H1 (cell line): ENCODE data around the gene PRKAG1. TPM values are rescaled to one million over a fixed set of nuclear protein-coding genes. Genes with fewer than 3 reads are reported as not detected.

Experiments used
- CTCF ChIA-PET: fragments of 300-600 bp; sonication (Branson Sonifier 250); formaldehyde crosslinking; loops from one replicate; lab custom pipeline; 2021; ENCODE audit not compliant: partially characterized antibody; lab: Charles Lee
- POLR2A ChIA-PET: fragments of 300-600 bp; sonication (Branson Sonifier 250); formaldehyde crosslinking; loops from one replicate; lab custom pipeline; 2021; ENCODE audit warnings: inconsistent platforms; ENCODE audit not compliant: partially characterized antibody; lab: Charles Lee
- DNase-seq, 2 experiments: peaks; one replicate each; pipeline versions ENCODE4 v3.0.0 to v3.0.0-alpha.2; 2010 to 2022; ENCODE audit warnings: low spot score in 2 of 2, low read depth in 1 of 2, mixed read lengths in 1 of 2
- FAIRE-seq: peaks from 2 replicates; lab custom pipeline; 2011; peaks lifted over from hg19 to GRCh38; lab: Jason Lieb, UNC
- H2AFZ ChIP-seq: 2 replicates; pipeline ENCODE4 v1.8.1; 2012; ENCODE audit warnings: low read length, inconsistent platforms
- H2AK5ac ChIP-seq: 2 replicates; pipeline ENCODE4 v1.6.1; 2013; ENCODE audit warnings: low read depth, low read length
- H2BK120ac ChIP-seq: replicated peaks from 2 replicates; pipeline ENCODE3; 2013; ENCODE audit warnings: low read depth, low read length, inconsistent platforms
- H2BK12ac ChIP-seq: 2 replicates; pipeline ENCODE4 v1.6.1; 2013; ENCODE audit warnings: low read depth, low read length
- H2BK15ac ChIP-seq: 2 replicates; pipeline ENCODE4 v1.6.1; 2013; ENCODE audit warnings: low read length
- H2BK20ac ChIP-seq: 2 replicates; pipeline ENCODE4 v1.6.1; 2013; ENCODE audit warnings: low read length
- H2BK5ac ChIP-seq: 2 replicates; pipeline ENCODE4 v1.6.1; 2013; ENCODE audit warnings: low read depth, low read length
- H3K14ac ChIP-seq: 2 replicates; pipeline ENCODE4 v1.6.1; 2013; ENCODE audit warnings: inconsistent platforms; ENCODE audit not compliant: insufficient read length
- H3K18ac ChIP-seq: 2 replicates; pipeline ENCODE4 v1.6.1; 2013; ENCODE audit warnings: low read length; ENCODE audit errors: extremely low read depth
- H3K23ac ChIP-seq: 2 replicates; pipeline ENCODE4 v1.6.1; 2013; ENCODE audit warnings: inconsistent platforms; ENCODE audit not compliant: insufficient read length
- H3K23me2 ChIP-seq: 2 replicates; pipeline ENCODE4 v1.6.1; 2013; ENCODE audit warnings: low read depth, low read length
- H3K27ac ChIP-seq: 2 replicates; pipeline ENCODE4 v1.6.1; 2011; ENCODE audit warnings: low read depth, low read length, inconsistent platforms
- H3K27me3 ChIP-seq, 4 experiments: replicated peaks in 1 of 4; 1 replicate in 1 of 4; 2 replicates in 3 of 4; pipeline versions ENCODE4 v1.6.1 to v1.8.1; 2011 to 2013; ENCODE audit warnings: low read length in 3 of 4, mild to moderate bottlenecking in 3 of 4, inconsistent platforms in 2 of 4, mixed read lengths in 2 of 4, moderate library complexity in 1 of 4; ENCODE audit not compliant: control insufficient read depth in 3 of 4, insufficient read depth in 3 of 4; ENCODE audit errors: extremely low read depth in 1 of 4
- H3K36me3 ChIP-seq, 4 experiments: 2 replicates each; pipeline versions ENCODE4 v1.6.1 to v1.8.1; 2011 to 2013; ENCODE audit warnings: mild to moderate bottlenecking in 4 of 4, low read length in 3 of 4, moderate library complexity in 2 of 4, control low read depth in 1 of 4, inconsistent platforms in 1 of 4; ENCODE audit not compliant: insufficient read depth in 4 of 4, control insufficient read depth in 2 of 4
- H3K4ac ChIP-seq: replicated peaks from 2 replicates; pipeline ENCODE3; 2013; ENCODE audit warnings: low read length, low read depth, mixed read lengths, inconsistent platforms; ENCODE audit not compliant: insufficient read length
- H3K4me1 ChIP-seq, 4 experiments: replicated peaks in 1 of 4; 1 replicate in 1 of 4; 2 replicates in 3 of 4; pipeline versions ENCODE4 v1.6.1 to v1.8.1; 2011 to 2013; ENCODE audit warnings: low read length in 3 of 4, inconsistent platforms in 2 of 4, mixed read lengths in 1 of 4; ENCODE audit not compliant: insufficient read depth in 4 of 4, control insufficient read depth in 3 of 4
- H3K4me2 ChIP-seq, 2 experiments: 2 replicates each; pipeline versions ENCODE4 v1.6.1 to v1.8.1; 2011 to 2013; ENCODE audit warnings: low read depth in 2 of 2, low read length in 2 of 2, control low read depth in 1 of 2, inconsistent platforms in 1 of 2, mild to moderate bottlenecking in 1 of 2; ENCODE audit not compliant: insufficient read depth in 1 of 2
- H3K4me3 ChIP-seq, 4 experiments: fragments of 200-600, 300-600 bp in 1 of 4; sonication (generic), shearing (Covaris generic), sonication (Bioruptor Twin) in 1 of 4; 2 replicates each; pipeline versions ENCODE4 v1.5.1 to v1.8.1; 2011 to 2016; ENCODE audit warnings: low read length in 4 of 4, low read depth in 3 of 4, control low read depth in 2 of 4, inconsistent platforms in 2 of 4, mild to moderate bottlenecking in 2 of 4, mixed read lengths in 1 of 4, moderate library complexity in 1 of 4; ENCODE audit not compliant: insufficient read depth in 2 of 4; ENCODE audit errors: extremely low read depth in 1 of 4
- H3K56ac ChIP-seq: replicated peaks from 2 replicates; pipeline ENCODE3; 2013; ENCODE audit warnings: low read depth, mild to moderate bottlenecking, mixed read lengths, low read length, inconsistent platforms; ENCODE audit not compliant: insufficient read length
- H3K79me1 ChIP-seq: 2 replicates; pipeline ENCODE4 v1.6.1; 2013; ENCODE audit warnings: low read depth, low read length, control low read depth
- H3K79me2 ChIP-seq, 2 experiments: 2 replicates each; pipeline versions ENCODE4 v1.6.1 to v1.8.1; 2012 to 2013; ENCODE audit warnings: low read length in 2 of 2, mild to moderate bottlenecking in 2 of 2, inconsistent platforms in 1 of 2; ENCODE audit not compliant: insufficient read depth in 2 of 2, control insufficient read depth in 1 of 2
- H3K9ac ChIP-seq, 4 experiments: replicated peaks in 1 of 4; 1 replicate in 1 of 4; 2 replicates in 3 of 4; pipeline versions ENCODE4 v1.6.1 to v1.8.1; 2011 to 2013; ENCODE audit warnings: low read depth in 3 of 4, low read length in 3 of 4, control low read depth in 2 of 4, mild to moderate bottlenecking in 2 of 4, moderate library complexity in 2 of 4, inconsistent platforms in 1 of 4; ENCODE audit errors: extremely low read depth in 1 of 4
- H3K9me3 ChIP-seq, 2 experiments: 2 replicates each; pipeline versions ENCODE4 v1.6.1 to v1.8.1; 2012 to 2013; ENCODE audit warnings: mild to moderate bottlenecking in 2 of 2, moderate library complexity in 2 of 2, control low read depth in 1 of 2, inconsistent platforms in 1 of 2, low read depth in 1 of 2, low read length in 1 of 2, mixed read lengths in 1 of 2; ENCODE audit not compliant: insufficient read depth in 2 of 2
- H4K20me1 ChIP-seq, 2 experiments: replicated peaks in 1 of 2; 2 replicates each; pipeline versions ENCODE3 to v1.8.1; 2011 to 2013; ENCODE audit warnings: inconsistent platforms in 2 of 2, low read length in 2 of 2, mild to moderate bottlenecking in 1 of 2; ENCODE audit not compliant: insufficient read depth in 2 of 2, control insufficient read depth in 1 of 2
- H4K5ac ChIP-seq: 2 replicates; pipeline ENCODE4 v1.6.1; 2013; ENCODE audit warnings: low read length, low read depth, mixed read lengths, inconsistent platforms; ENCODE audit not compliant: insufficient read length
- H4K8ac ChIP-seq: 2 replicates; pipeline ENCODE4 v1.8.0; 2013; ENCODE audit warnings: mild to moderate bottlenecking, moderate library complexity, low read length, inconsistent platforms; ENCODE audit not compliant: insufficient read depth; ENCODE audit errors: extremely low read depth
- H4K91ac ChIP-seq: replicated peaks from 2 replicates; pipeline ENCODE3; 2013; ENCODE audit warnings: low read length, mixed read lengths, inconsistent platforms; ENCODE audit not compliant: insufficient read length
- CHD1 ChIP-seq: IDR thresholded peaks from 2 replicates; pipeline ENCODE4 v1.6.1; 2012; ENCODE audit warnings: low read depth, low read length, improper control_type of control experiment
- CHD2 ChIP-seq: IDR thresholded peaks from 2 replicates; pipeline ENCODE4 v1.6.1; 2012; ENCODE audit warnings: low read length, improper control_type of control experiment
- WGBS, 2 experiments: shearing (Covaris generic) in 1 of 2; methylation state at CpG; one replicate each; pipeline versions ENCODE4 v1.1.6 to v1.1.7; 2013 to 2015; ENCODE audit warnings: low lambda C conversion rate in 2 of 2, mixed read lengths in 2 of 2, inconsistent platforms in 1 of 2, low coverage in 1 of 2, missing lambda C conversion rate in 1 of 2; ENCODE audit not compliant: insufficient replicate concordance in 2 of 2, insufficient coverage in 1 of 2, insufficient read length in 1 of 2; ENCODE audit errors: extremely low coverage in 1 of 2, missing lambda C conversion rate in 1 of 2; 5-methylcytosine and 5-hydroxymethylcytosine counted together
- polyA plus RNA-seq, 7 experiments: library from polyadenylated mRNA; depleted of rRNA in 3 of 7; stranded (reverse) in 5 of 7; unstranded in 2 of 7; fragments of >200 nt in 5 of 7; fragments of 200-250 nt in 2 of 7; gene quantifications; 1 replicate in 5 of 7; 2 replicates in 1 of 7; 4 replicates in 1 of 7; pipeline versions ENCODE4 v1.2.1 to v1.2.3, GENCODE V29; 2011 to 2013; ENCODE audit warnings: missing spikeins in 2 of 7, mixed read lengths in 2 of 7
- total RNA-seq: library from RNA; stranded (reverse); fragmentation: NEBNext Ultra II Directional; extraction: Animal tissue kit (Norgen Biotek cat#: 25700); gene quantifications from 2 replicates; pipeline ENCODE4 v1.2.1, GENCODE V29; 2021

The PRKAG1 gene
- total and polyA plus RNA-seq, 2 of the 8 experiments (the other 6 are each of a cell fraction or from before 2014, with no cell fraction given): 38.6 to 57.5 TPM

GRCh38 chr12:49019120-49019430, 499 bp upstream of the PRKAG1 start:
- peaks cover 2 to 3% of the 10 kb centered on the region in 2 experiments for H4K20me1 ChIP-seq
- H2BK5ac ChIP-seq: peak overlapping the region; percentile 79
- peak overlapping the region; percentile 85 for H3K27ac ChIP-seq
- peak overlapping the region; percentile 87 for H4K5ac ChIP-seq
- H3K4ac ChIP-seq: peak overlapping the region; percentile 40
- ChIA-PET CTCF (interaction anchor here (0.7 to 4.9 kb wide), 10 partner anchors 13 to 45 kb away, joined by 3 to 34 read pairs (median 10); partner anchors contain the start of genes DDN and WNT1), POLR2A (interaction anchor here (1.6 to 22.2 kb wide), 5 partner anchors 10 to 108 kb away, joined by 3 to 339 read pairs (median 9); partner anchors contain the start of gene DDN)
- peaks cover 8% of the 10 kb centered on the region for H3K23me2 ChIP-seq
- no peaks in the 10 kb centered on the region for H3K79me2 ChIP-seq
- no peak overlapping the region for H4K91ac ChIP-seq
- peaks cover 0 to 6% (median 1%) of the 10 kb centered on the region in 4 experiments; a peak in 4 of 7 replicates for H3K4me1 ChIP-seq
- no peak overlapping the region for H2BK20ac ChIP-seq
- H3K18ac ChIP-seq: 0 out of 2 replicates have a peak overlapping the region, but pooled peaks have one; percentile 68
- no peaks in the 10 kb centered on the region for H3K9me3 ChIP-seq
- H3K4me3 ChIP-seq: peak overlapping the region; percentile 60 to 92 (median 71)
- peak overlapping the region; percentile 84; the same call in 1 of the 2 replicates for H2BK12ac ChIP-seq
- no peak overlapping the region for H2AFZ ChIP-seq
- WGBS, 2 experiments: 20% methylated on average over 8 of the region's 8 CpGs; no CpG with 5 or more reads in 1 of the 2 experiments
- TF ChIP-seq CHD2 (no peak), CHD1 (0 out of 2 replicates have a peak, but pooled peaks have one; percentile 10)
- H3K9ac ChIP-seq: peak overlapping the region; percentile 79 to 95 (median 88)
- no peak overlapping the region for H3K23ac ChIP-seq
- H3K27me3 ChIP-seq: no peaks in the 10 kb centered on the region
- H3K56ac ChIP-seq: peak overlapping the region; percentile 20
- no peak for FAIRE-seq
- H2AK5ac ChIP-seq: peak overlapping the region; percentile 98; the same call in 1 of the 2 replicates
- peak overlapping the region; percentile 87 to 92 for H3K4me2 ChIP-seq
- H3K36me3 ChIP-seq: peaks cover under 1 to 26% (median 16%) of the 10 kb centered on the region in 4 experiments; a peak in 5 of 8 replicates
- H4K8ac ChIP-seq: no peak overlapping the region
- H3K14ac ChIP-seq: no peak overlapping the region
- no peak overlapping the region for H2BK15ac ChIP-seq
- no peaks in the 10 kb centered on the region; the same call in 1 of the 2 replicates for H3K79me1 ChIP-seq
- H2BK120ac ChIP-seq: no peak overlapping the region
- no peak for DNase-seq
